Trophoblast cell (in vitro differentiated cells and primary cell): ENCODE data around the gene RGPD6.
"Not testable (repeated sequence)": the region's sequence is repeated elsewhere in the genome, so short reads cannot be mapped to it uniquely, and the experiment has no call there.

Experiments
- DNase-seq, 2 donors: peaks; one replicate each; pipeline ENCODE4 v3.0.0-alpha.2; 2016
- H2AFZ ChIP-seq: 2 replicates; pipeline ENCODE4 v1.6.1; 2013; ENCODE audit warnings: low read length, moderate library complexity, mild to moderate bottlenecking; ENCODE audit not compliant: insufficient read depth, poor library complexity
- H2AK5ac ChIP-seq: 2 replicates; pipeline ENCODE4 v1.6.1; 2013; ENCODE audit warnings: mild to moderate bottlenecking, low read length
- H2BK120ac ChIP-seq: 2 replicates; pipeline ENCODE4 v1.6.1; 2013; ENCODE audit warnings: low read length, mild to moderate bottlenecking, moderate library complexity; ENCODE audit not compliant: insufficient read depth, poor library complexity
- H2BK12ac ChIP-seq: 2 replicates; pipeline ENCODE4 v1.6.1; 2013; ENCODE audit warnings: mild to moderate bottlenecking, low read length, moderate library complexity
- H2BK5ac ChIP-seq: 2 replicates; pipeline ENCODE4 v1.6.1; 2013; ENCODE audit warnings: low read length, low read depth, moderate library complexity, mild to moderate bottlenecking; ENCODE audit not compliant: poor library complexity
- H3K14ac ChIP-seq: 2 replicates; pipeline ENCODE4 v1.6.1; 2013; ENCODE audit warnings: mild to moderate bottlenecking, low read length
- H3K18ac ChIP-seq: 2 replicates; pipeline ENCODE4 v1.6.1; 2013; ENCODE audit warnings: mild to moderate bottlenecking, low read length
- H3K23ac ChIP-seq: 2 replicates; pipeline ENCODE4 v1.6.1; 2013; ENCODE audit warnings: low read length
- H3K27ac ChIP-seq: 2 replicates; pipeline ENCODE4 v1.5.1; 2013; ENCODE audit warnings: low read depth, mild to moderate bottlenecking, inconsistent platforms, low read length, moderate library complexity
- H3K27me3 ChIP-seq: 2 replicates; pipeline ENCODE4 v1.6.1; 2013; ENCODE audit warnings: inconsistent platforms, mild to moderate bottlenecking, low read length, moderate library complexity; ENCODE audit not compliant: insufficient read depth
- H3K36me3 ChIP-seq, 2 experiments: 1 replicate in 1 of 2; 2 replicates in 1 of 2; pipeline ENCODE4 v1.6.1; 2013; ENCODE audit warnings: low read length in 2 of 2, mild to moderate bottlenecking in 2 of 2, moderate library complexity in 1 of 2; ENCODE audit not compliant: insufficient read depth in 2 of 2, control insufficient read depth in 1 of 2
- H3K4ac ChIP-seq: 2 replicates; pipeline ENCODE4 v1.6.1; 2013; ENCODE audit warnings: low read depth, mild to moderate bottlenecking, low read length, moderate library complexity
- H3K4me1 ChIP-seq, 2 experiments: 1 replicate in 1 of 2; 2 replicates in 1 of 2; pipeline ENCODE4 v1.6.1; 2013; ENCODE audit warnings: low read length in 2 of 2, mild to moderate bottlenecking in 2 of 2, moderate library complexity in 1 of 2; ENCODE audit not compliant: insufficient read depth in 2 of 2, control insufficient read depth in 1 of 2
- H3K4me2 ChIP-seq: 2 replicates; pipeline ENCODE4 v1.6.1; 2013; ENCODE audit warnings: inconsistent platforms, mild to moderate bottlenecking, low read length, moderate library complexity
- H3K4me3 ChIP-seq: 2 replicates; pipeline ENCODE4 v1.5.1; 2013; ENCODE audit warnings: mild to moderate bottlenecking, low read depth, low read length, inconsistent platforms
- H3K79me1 ChIP-seq: one replicate; pipeline ENCODE4 v1.6.1; 2013; ENCODE audit warnings: low read length
- H3K79me2 ChIP-seq: 2 replicates; pipeline ENCODE4 v1.6.1; 2013; ENCODE audit warnings: low read length, mild to moderate bottlenecking; ENCODE audit not compliant: control insufficient read depth, insufficient read depth, poor library complexity
- H3K9ac ChIP-seq: 2 replicates; pipeline ENCODE4 v1.6.1; 2013; ENCODE audit warnings: mild to moderate bottlenecking, low read length
- H3K9me3 ChIP-seq: 2 replicates; pipeline ENCODE4 v1.6.1; 2013; ENCODE audit warnings: low read depth, mild to moderate bottlenecking, control low read depth, inconsistent platforms, low read length; ENCODE audit not compliant: insufficient read depth
- H4K12ac ChIP-seq: 2 replicates; pipeline ENCODE4 v1.6.1; 2013; ENCODE audit warnings: low read depth, mild to moderate bottlenecking, low read length, moderate library complexity
- H4K8ac ChIP-seq: 2 replicates; pipeline ENCODE4 v1.6.1; 2013; ENCODE audit warnings: low read depth, mild to moderate bottlenecking, low read length, moderate library complexity
- H4K91ac ChIP-seq: one replicate; pipeline ENCODE4 v1.6.1; 2013; ENCODE audit warnings: low read depth, mild to moderate bottlenecking, low read length, moderate library complexity
- whole genome bisulfite sequencing: extraction: QIAGEN DNeasy Blood & Tissue Kit; methylation state at CpG from one replicate; pipeline ENCODE4 v1.1.7; 2013; ENCODE audit warnings: missing lambda C conversion rate; ENCODE audit not compliant: insufficient read length, insufficient coverage; ENCODE audit errors: extremely low coverage; 5-methylcytosine and 5-hydroxymethylcytosine counted together

The RGPD6 gene

DNA sequence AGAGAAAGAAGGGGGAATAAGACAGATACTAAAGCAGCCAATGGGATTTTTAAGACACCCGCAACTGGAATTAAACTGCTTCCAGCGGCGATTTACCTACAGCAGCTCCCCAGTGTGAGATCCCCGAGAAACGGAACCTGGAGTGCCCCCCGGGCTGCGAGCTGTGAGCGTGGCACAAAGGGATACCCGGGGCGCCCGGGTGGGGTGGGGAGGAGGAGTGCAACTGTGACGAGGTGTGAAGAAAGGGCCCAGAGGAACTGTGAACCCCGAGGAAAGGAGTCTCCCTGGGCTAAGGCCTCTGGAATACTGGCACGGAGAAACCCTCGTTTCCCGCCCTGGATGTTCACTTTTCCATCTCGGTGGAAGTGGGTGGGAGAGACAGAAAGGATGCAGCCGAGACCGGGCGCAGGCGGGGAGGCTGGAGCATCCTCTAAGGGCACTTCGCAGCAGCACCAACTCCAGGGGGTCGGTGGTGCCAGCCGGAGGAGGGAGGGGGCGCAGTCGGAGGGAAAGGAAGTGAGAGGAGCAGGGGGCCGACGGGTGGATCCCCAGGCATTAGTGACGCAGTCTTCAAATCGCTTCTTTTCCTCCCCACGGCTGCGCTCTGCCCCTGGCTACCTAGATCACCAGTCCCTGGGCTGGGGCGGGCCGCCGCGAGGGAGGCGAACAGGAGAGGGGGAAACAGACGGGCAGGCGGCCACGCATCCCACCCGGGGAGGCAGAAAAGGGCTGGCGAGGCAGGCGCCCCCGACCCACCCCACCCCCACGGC lies 33.0 kb upstream of the RGPD6 start:
- not testable (repeated sequence) for H3K79me1 ChIP-seq, H4K8ac ChIP-seq, H3K27me3 ChIP-seq, H3K18ac ChIP-seq, H3K23ac ChIP-seq, H3K4ac ChIP-seq, H3K79me2 ChIP-seq, H3K36me3 ChIP-seq, H2BK5ac ChIP-seq, H3K27ac ChIP-seq, H3K14ac ChIP-seq, H2AK5ac ChIP-seq, H3K4me1 ChIP-seq, H4K91ac ChIP-seq, H3K4me3 ChIP-seq, H2BK120ac ChIP-seq, DNase-seq, H2AFZ ChIP-seq, H3K9me3 ChIP-seq, H3K4me2 ChIP-seq, H4K12ac ChIP-seq, H2BK12ac ChIP-seq, H3K9ac ChIP-seq
- WGBS: no CpG with 5 or more reads among the region's 45 CpGs

DNA sequence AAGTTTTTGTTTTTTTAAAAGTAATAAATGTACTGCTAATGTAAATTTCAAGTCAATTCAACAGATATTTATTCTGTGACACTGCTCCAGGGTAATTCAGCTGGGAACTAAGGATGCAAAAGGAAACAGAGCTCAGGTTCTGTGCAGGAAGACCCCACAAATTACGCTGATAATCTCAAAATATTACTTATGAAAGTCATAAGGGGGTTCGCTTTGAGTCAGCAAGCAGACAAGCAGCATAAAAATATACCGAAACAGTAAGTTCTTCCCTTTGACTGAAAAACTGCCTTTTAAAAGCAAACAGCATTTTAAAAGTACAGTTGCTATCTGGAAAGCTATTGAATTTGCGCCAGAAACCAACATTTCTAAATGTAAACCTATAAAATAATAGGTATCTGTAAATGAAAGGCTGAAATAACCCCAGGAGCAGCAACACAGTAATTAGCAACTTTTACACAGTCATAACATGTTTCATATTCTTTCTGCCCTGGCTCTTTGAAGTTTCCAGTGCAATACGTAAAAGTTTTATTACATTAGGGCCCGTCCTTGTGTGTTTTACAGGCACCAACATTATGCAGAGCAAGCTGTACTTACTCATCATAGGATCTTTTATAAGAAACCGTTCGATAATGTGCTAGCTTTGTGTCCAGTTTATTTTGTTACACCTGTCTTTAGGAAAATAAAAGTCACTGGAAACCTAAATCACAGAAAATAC lies 31.9 kb upstream of the RGPD6 start:
- WGBS: no CpG with 5 or more reads among the region's 8 CpGs
- H3K4me1 ChIP-seq, H3K23ac ChIP-seq, H3K9ac ChIP-seq, H3K79me1 ChIP-seq, H3K14ac ChIP-seq, H3K79me2 ChIP-seq, H2BK5ac ChIP-seq, H4K12ac ChIP-seq, H3K4me3 ChIP-seq, H3K27me3 ChIP-seq, H2BK120ac ChIP-seq, H2BK12ac ChIP-seq, H3K4ac ChIP-seq, H2AK5ac ChIP-seq, H3K4me2 ChIP-seq, H4K8ac ChIP-seq, H3K9me3 ChIP-seq, H2AFZ ChIP-seq, DNase-seq, H3K27ac ChIP-seq, H3K36me3 ChIP-seq, H3K18ac ChIP-seq, H4K91ac ChIP-seq: not testable (repeated sequence)

GRCh38 chr2:110605057-110605456 lies 28.0 kb upstream of the RGPD6 start:
- not testable (repeated sequence) for H3K9ac ChIP-seq, H3K9me3 ChIP-seq, DNase-seq, H3K14ac ChIP-seq, H2BK5ac ChIP-seq, H3K4me3 ChIP-seq, H2AFZ ChIP-seq, H4K91ac ChIP-seq, H3K18ac ChIP-seq, H2BK120ac ChIP-seq, H4K12ac ChIP-seq, H4K8ac ChIP-seq, H3K79me2 ChIP-seq, H2BK12ac ChIP-seq, H3K36me3 ChIP-seq, H3K4ac ChIP-seq, H3K79me1 ChIP-seq, H3K27me3 ChIP-seq, H3K4me1 ChIP-seq, H3K4me2 ChIP-seq, H3K23ac ChIP-seq, H2AK5ac ChIP-seq, H3K27ac ChIP-seq
- WGBS: no CpG with 5 or more reads among the region's 12 CpGs

DNA sequence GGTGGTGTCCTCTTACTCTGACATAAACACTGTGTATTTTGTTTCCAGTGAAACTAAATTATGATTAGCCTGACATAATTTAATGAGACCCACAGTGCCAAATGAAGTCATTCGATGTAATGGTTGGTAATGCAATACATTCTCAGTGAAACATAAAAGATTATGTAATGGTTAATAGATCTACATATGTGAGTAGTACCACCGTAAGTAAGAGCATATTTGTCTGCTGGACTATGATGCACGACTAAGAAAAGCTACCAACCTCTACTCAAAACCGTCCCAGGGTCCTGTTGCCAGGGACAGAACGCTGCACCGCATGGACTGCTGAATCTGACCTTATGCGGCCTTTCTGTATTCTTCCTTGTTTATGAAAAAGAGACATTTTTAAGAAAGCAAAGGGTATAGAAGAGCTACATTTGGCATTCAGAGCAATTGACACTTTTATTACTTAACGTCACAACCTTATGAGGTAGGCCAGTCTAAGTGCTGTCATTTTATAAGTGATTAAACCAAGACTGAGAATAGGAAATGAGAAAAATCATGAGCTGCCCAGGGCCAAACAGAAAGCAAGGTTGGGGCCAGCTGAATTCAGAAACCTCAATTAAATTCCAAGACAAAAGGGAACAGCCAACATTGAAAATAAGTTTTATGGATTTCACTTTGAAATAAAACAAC lies 27.0 kb upstream of the RGPD6 start:
- H3K4me2 ChIP-seq, H3K9me3 ChIP-seq, H2BK5ac ChIP-seq, H4K8ac ChIP-seq, H3K4me1 ChIP-seq, H2BK120ac ChIP-seq, H3K9ac ChIP-seq, H2BK12ac ChIP-seq, H3K14ac ChIP-seq, H3K27me3 ChIP-seq, H3K4me3 ChIP-seq, H3K18ac ChIP-seq, H2AK5ac ChIP-seq, H2AFZ ChIP-seq, H3K36me3 ChIP-seq, H4K12ac ChIP-seq, H3K23ac ChIP-seq, H3K79me1 ChIP-seq, H4K91ac ChIP-seq, H3K79me2 ChIP-seq, DNase-seq, H3K4ac ChIP-seq, H3K27ac ChIP-seq: not testable (repeated sequence)
- no CpG with 5 or more reads among the region's 8 CpGs for WGBS
